GM18511 (cell line): ENCODE data around the gene PRKCB.

Source experiments
- ATAC-seq: cut with Tn5 transposase; IDR thresholded peaks from one replicate; pipeline ENCODE4 v1.9.1; 2021; ENCODE audit warnings: mild to moderate bottlenecking, moderate library complexity; ENCODE audit not compliant: unreplicated experiment

The PRKCB gene

DNA sequence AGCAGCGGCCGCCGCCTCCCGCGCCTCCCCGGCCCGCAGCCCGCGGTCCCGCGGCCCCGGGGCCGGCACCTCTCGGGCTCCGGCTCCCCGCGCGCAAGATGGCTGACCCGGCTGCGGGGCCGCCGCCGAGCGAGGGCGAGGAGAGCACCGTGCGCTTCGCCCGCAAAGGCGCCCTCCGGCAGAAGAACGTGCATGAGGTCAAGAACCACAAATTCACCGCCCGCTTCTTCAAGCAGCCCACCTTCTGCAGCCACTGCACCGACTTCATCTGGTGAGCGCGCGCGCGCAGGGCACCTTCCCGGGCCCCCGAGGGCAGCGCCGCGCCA, 258 bp downstream of the PRKCB start:
- peak; percentile 1 for ATAC-seq

DNA sequence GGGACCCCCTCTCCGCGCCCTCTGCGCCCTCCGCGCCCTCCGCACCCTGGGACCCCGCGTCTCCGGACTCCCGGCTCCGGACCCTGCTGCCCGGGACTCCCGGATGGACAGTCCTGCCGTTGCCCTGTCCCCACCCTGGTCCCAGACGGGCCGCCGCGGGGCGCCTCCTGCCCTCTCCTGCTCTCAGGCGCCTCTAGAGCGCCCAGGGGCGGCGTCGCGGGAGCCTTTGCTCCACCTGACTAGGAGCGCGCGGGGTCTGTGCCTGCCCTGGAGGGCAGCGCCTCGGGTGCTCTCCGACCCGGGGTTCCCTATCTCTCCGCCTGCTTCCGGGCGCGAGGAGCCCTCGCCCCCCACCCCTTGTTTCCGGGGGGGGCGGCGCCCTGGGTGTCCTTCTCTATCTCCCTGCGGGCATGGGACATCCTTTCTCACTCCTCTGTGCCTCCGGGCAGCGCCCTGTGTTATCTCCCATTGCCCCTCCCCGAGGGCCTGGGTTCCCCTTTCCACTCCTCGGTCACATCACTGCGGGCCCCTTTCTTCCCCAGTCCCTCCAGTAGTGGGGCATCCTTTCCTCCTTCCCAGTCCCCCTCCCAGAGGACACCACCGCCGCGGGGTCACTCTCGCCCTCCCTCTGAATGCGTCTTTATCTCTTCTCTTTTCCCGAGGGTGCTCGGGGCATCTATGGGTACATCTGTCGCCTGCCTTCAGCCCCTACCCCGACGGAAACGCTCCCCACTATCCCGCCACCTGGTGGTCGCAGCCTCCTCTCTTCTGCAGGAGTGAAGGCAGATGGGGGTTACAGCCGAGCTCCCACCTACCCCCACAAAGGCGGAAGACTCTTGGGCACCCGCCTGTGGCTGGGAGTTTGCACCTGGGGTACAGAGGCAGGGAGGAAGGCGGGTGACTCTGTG, 875 bp downstream of the PRKCB start:
- ATAC-seq: peak; percentile 37

DNA sequence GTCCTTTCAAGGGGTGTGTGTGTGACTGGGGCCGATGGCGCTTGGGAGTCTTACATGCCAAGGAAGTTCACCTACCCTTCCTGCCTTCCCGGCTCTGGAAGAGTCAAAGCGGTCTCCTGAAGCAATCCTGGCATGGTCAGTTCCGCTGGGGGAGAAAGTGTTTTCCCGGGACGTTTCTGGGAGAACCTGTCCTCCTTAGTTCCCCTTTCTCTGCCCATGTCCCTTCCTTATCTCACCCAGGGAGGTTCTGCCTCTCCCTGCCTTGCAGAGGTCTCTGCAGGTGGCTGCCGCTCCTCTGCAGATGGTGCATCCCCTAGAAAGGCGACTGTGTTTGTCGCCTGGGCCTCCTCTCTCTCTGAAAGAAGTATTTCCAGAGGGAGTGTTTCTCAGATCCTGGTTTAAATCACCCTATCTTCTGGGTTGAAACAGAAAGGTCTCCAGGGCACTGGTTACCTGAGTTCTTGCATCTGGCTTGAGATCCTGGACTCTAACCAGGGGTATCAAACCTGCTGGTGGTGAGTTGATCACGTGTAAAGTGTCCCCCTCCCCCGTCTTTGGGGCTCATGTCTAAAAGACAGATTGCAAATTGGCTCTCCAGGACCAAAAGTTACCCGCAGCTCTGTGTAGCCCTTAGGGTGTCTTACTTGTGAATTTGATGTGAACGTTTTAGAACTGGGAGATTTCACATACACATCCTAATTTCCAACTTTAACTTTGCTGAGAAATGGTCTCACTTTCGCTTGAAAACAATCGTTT, 1.9 kb downstream of the PRKCB start:
- ATAC-seq: no peak

DNA sequence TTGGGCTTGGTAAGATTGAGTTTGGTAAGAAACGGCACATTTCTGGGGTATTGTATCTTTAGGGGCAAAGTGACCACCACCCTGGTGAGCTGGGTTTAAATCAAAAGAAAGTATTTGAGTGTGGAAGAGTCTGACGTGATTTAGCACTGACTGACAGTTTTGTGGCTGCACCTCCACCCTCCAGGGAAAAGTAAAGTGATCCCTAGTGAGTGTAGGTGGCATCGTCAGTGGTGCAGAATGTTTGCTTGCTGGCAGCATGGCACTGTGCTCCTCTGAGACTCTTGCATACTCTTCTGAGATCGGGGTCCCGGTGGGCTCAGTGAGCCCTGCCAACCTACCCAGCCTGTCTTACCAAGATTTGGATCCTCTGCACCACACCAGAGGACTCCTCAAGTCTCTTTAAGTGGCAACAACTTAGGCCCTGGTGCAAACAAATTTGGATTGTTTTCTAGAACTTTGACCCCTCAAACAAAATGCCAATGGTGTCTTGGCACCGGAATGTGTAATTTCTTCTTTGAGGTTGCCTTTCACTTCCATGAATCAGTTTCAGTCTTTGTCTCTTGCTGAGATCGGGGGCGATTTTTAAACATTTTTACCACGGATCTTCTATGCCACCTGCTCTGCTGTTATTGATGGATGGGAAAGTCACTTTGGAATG, 2.8 kb downstream of the PRKCB start:
- no peak for ATAC-seq

DNA sequence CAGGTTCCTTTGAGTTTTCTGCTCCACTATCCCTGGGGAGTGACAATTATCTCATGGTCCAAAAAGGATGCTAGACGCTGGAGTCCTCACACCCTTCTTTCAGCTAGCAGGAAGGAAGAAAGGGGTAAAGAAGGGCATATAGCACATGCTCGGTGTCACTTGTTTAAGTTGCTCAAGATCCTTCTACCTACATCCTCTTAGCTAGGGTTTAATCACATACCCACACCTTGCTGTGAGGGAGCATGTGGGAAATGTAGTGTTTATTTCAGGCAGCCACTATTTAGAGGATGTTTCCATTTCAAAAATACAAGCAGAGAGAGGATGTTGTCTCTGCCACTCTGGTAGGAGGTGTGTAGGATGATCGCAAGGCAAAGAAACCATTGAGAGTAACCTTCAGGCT, 4.5 kb downstream of the PRKCB start:
- no peak for ATAC-seq

DNA sequence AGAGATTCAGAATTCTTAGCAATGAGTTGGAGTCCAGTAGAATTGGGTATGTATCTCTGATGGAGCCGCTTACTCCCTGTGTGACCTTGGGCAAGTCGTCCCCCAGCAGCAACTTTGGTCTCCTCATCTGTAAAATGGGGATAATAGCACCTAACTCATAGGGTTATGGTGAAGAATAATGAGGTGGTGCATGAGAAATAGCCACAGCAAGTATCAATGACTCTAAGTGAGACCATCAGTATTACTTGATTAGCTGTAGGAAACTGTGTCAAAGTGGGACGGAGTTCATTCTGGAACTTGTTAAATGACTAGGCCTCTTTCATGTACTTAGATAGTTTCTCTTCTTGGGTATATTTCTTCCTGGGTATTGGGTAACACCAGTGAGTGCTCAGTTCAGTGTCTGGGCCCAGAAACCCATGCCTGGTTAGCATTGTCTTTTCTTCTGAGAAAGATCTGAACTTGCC, 6.4 kb downstream of the PRKCB start:
- ATAC-seq: peak; percentile 64

DNA sequence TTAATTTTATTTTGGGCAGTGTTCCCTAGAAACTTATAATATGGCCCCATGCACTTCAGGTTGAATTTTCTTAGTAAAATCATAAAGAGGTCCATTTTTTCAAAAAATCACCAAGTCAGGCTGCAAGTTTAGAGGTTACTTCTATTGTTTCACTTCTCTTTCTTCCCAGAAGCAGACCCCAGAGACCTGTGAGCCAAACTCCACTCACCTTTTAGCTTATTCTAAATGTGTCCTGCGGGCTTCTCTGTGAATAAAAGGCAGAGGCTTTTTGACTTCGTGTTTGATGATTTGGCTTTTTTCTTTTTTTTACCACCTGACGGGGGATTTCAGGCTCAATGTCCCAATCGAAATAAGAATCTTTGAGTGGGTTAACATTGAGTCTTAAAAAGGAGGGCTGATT, 7.4 kb downstream of the PRKCB start:
- ATAC-seq: peak; percentile 53

DNA sequence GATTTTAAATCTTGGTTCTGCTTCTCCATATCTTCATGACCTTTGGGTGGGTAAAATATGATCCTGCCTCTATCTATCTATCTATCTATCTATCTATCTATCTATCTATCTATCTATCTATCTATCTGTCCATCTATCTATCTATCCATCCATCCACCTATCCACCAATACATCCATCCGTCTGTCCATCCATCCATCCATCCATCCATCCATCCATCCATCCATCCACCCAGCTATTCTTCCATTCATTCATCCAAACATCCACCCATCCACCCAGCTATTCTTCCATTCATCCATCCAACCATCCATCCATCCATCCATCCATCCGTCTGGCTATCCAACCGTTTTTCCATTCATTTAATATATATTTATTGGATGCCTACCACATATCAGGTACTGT, 11.5 kb downstream of the PRKCB start:
- no peak for ATAC-seq

DNA sequence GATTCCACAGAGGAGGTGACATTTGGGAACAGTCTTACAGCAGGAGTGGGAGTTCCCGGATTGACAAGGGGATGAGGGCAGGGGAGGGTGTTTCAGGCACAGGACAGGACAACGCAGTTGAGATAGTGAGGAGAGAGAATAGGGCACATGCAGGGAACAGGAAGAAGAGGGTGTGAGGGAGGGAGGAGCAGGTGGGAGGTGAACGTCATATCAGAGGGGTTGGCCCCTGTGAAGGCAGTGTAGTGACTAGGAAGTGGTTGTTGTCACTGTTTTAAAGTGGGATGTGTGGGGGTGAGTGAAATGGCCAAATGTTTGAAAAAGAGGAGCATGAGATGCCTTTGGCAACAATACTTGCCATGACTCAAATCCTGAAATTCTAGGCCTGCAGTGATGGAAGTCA, 12.2 kb downstream of the PRKCB start:
- ATAC-seq: no peak

DNA sequence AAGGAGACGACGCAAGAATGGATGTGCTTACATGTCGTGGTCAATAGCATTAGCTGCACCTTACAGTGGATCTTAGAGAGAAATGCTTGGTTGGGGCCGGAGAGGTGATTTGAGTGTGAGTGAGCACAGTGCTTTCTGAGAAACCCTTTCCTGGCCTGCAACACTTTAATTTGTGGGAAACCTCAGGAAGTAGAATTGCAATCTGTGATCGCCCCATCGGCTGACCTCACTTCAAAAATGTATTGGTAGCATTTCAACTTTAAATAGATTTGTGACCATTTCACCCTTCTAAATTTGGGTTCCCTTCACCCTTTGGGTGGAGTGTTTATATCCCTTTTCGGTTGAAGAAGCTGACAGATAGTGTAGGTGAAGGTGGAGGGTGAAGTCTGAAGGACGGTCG, 13.2 kb downstream of the PRKCB start:
- no peak for ATAC-seq

DNA sequence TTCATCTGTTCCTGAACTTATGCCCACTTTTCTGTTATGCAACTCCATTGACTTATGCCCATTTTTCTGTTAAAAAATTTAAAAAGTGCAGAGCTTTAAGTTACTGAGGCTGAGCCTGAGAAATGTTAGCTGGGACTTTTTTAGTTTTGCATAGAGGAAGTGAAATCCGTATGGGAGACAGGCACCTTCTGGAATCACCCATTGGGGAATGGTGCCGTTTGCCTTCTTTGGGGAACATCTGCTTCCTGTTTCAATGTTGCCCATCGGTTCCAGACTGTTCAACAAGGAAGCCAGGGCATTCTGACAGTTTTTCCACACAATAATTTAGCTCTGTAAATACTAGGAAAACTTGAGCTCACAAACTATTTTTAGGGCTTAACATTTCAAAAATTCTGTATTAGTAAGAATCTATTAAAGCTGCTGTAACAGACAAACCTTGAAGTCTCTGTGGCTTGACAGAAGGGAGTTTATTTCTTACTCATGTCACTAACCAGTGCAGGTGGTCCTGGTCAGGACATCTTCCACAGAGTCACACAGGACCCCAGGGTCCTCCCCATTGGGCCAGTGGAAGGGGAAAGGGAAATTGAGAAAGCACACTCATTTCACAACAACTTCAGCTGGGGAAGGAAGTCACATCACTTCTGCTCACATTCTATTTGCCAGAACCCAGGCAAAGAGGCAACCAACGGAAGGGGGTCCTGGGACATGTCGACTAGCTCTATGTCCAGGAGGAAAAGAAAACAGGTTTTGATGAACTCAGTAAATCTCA, 17.2 kb downstream of the PRKCB start:
- no peak for ATAC-seq

DNA sequence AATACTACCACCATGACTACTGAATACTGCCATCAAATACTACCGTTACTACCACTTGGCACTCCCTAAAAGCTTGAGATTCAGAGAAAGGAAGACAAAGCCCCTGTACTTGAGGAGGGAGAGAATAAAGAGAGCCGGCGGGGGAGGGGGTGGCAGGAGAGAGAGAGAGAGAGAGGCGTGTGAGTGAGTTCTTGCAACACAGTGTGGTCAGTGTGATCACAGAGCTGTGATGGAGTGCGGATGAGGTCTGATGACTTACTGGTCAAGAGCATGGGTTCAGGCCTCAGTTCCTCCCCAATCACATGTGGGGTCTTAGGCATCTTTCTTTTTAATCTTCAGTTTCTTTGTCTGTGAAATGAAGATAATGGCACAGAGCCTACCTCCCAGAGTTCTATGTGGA, 19.2 kb downstream of the PRKCB start:
- ATAC-seq: no peak

DNA sequence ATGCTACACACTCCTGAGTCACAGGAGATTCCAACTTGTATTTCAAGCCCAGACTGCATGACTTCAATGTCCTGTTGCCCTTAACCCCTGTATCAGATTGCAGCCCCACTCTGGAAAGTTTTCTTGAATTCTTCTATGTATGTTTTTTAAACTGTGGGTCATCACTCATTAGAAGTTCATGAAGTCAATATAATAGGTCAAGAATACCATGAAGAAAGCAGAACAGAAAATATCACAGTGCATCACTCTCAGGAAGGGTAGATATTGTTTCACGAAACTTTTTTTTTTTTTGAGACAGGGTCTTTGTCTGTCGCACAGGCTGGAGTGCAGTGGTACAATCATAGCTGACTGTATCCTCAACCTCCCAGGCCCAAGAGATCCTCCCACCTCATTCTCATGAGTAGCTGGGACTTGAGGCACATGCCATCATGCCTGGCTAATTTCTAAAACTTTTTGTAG, 20.5 kb downstream of the PRKCB start:
- ATAC-seq: no peak

DNA sequence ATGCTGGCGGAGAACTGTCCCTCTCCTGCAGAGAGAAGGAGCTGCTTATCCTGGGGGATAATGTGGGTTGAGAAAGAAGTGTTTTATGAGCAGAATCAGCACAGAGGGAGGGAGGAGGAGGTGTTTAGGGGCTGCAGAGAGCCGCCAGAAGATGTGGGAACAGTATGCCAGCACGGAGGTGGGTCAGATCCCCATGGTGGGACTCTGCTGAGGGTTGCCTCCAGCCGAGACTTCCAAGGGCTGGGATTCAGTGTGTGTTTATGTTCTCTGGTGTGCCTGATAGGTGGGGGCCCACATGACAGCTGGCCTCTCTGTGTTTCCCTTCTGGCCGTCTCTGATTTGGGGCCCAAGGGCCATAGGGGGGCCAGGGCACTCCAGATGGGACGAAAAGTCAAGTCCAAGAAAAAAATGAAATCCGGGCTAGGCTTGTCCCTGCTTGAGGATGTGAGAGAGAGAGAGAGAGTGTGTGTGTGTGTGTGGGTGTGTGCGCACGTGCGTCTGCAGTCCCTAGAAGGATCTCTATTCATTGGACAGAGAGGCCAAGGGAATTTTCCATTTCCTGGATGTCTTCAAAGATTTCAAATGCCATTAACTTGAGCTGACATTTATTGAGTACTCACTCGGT, 21.6 kb downstream of the PRKCB start:
- ATAC-seq: no peak

DNA sequence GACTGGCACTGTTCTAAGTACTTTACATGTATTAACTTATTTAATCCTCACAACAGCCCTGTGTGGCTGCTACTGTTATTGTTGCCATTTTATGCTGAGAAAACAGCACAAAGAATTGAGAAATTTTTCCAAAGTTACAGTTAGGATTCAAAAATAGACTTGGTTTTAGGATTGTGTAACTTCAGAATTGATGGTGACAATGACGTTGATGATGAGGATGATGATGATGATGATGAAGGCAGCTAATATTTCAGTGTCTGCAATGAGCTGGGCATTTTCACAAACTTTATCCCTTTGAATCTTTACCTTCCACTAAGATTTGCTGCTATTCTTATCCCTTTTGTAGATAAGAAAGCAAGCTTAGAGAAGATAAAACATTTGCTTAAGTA, 22.1 kb downstream of the PRKCB start:
- no peak for ATAC-seq

DNA sequence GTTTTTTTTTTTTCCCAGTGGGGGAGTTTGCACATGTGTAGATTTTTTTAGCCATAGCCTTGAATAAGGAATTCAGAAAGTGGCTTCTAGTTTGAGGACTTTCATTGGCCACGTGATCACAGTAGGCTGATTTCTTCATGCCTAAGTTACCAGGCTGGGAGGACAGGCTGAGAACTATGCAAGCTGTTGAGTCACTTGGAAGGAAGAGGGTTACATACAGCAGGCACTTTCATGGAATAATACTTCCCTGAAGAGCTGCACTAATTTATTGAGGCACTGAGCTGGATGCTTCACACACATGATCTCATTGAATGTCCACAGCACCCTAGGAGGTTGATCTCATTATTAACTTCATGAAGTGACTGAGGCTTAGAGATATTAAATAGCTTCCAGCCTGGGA, 22.8 kb downstream of the PRKCB start:
- ATAC-seq: no peak

DNA sequence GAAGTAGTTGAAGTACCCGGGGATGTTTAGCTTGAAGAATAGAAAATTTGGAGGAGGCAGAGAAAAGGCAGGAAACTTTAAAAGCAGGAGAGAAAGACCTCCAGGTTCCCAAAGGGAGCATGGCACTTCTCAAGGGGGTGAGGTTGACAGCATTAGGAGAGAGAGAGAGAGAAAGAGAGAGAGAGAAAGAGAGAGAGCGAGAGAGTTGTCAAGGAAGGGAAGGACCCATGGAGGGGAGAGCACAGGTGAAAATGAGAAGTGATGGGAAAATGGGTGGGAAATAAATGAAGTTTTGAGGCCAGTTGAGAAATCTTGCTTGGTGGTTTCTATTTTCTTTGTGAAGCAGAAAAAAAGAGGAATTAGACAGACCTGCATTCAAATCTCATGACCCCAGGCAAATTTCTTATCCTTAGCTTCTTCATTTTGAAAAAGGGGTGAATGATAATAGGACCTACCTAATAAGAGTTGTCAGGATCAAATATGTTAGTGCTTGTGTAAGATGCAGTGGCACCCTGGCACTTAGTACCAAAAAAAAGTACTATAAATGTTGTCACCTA, 24.0 kb downstream of the PRKCB start:
- ATAC-seq: no peak

DNA sequence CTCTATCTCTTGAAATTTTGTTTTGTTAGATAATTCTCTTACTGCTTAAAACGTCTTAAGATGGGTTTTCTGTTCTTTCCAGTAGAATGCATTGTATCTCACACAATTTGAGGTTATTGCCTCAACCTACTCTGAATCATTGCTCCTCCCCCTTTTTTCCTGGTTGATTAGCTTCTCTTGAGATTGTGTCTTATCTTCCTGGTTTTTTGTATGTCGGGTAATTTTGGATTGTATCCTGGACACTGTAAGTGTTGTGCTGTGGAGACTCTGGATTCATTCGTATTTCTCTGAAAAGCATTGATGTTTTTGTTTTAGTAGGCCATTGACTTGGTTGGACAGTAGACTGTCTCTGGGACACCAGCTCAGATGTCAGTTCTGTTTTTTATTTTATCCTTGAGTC, 26.1 kb downstream of the PRKCB start:
- no peak for ATAC-seq

DNA sequence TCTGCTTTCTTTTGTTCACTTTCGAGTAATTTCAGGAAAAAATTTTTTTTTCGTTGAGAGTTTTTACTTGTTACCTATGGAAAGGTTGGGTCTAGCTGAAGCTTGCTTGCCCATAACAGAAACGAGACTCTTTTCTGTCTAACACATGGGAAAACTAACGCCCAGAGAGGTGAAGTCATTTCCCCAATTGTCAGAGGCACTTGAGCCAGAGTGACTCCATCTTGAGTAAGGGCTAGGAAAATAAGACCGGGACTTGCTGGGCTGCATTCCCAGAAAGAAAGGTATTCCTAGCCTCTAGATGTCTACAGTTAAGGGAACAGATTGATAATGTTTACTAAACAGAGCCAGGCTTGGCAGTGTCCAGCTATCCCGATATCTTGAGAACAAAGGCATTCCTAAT, 26.8 kb downstream of the PRKCB start:
- no peak for ATAC-seq
